Esophagus muscularis mucosa (tissue), 4 donors: Measurements from ENCODE around the gene WIPF3. TPM values are rescaled to one million over a fixed set of nuclear protein-coding genes. Genes with fewer than 3 reads are reported as not detected.
A peak's percentile ranks its signal among the peaks of the same experiment; 100 is the strongest.

Experiments used
- DNase-seq: peaks from one replicate; pipeline ENCODE4 v3.0.0-alpha.2; 2017; ENCODE audit errors: extremely low spot score
- H3K27ac ChIP-seq, 4 donors: fragments of 200-600 bp; sonication (generic); replicated peaks in 1 of 4; 1 replicate in 3 of 4; 2 replicates in 1 of 4; pipeline ENCODE4 v1.5.1; 2016 to 2019; ENCODE audit warnings: mild to moderate bottlenecking in 1 of 4
- H3K27me3 ChIP-seq, 4 donors: fragments of 200-600 bp; sonication (generic); one replicate each; pipeline versions ENCODE4 v1.5.1 to v1.6.0; 2016 to 2019
- H3K36me3 ChIP-seq, 4 donors: fragments of 200-600 bp; sonication (generic); one replicate each; pipeline ENCODE4 v1.5.1; 2016 to 2019
- H3K4me1 ChIP-seq, 4 donors: fragments of 200-600 bp; sonication (generic); one replicate each; pipeline ENCODE4 v1.5.1; 2016 to 2019
- H3K4me3 ChIP-seq, 4 donors: fragments of 200-600 bp; sonication (generic); 1 replicate in 2 of 4; 2 replicates in 2 of 4; pipeline ENCODE4 v1.5.1; 2016 to 2019; ENCODE audit warnings: mild to moderate bottlenecking in 4 of 4, moderate library complexity in 1 of 4
- H3K9me3 ChIP-seq, 4 donors: fragments of 200-600 bp; sonication (generic); 1 replicate in 3 of 4; 2 replicates in 1 of 4; pipeline ENCODE4 v1.5.1; 2016 to 2019
- EP300 ChIP-seq: sonication (generic); formaldehyde crosslinking; IDR thresholded peaks from one replicate; pipeline ENCODE4 v1.6.1; 2017; ENCODE audit warnings: antibody characterized with exemption
- POLR2A ChIP-seq: fragments of 450-650 bp; IDR thresholded peaks from one replicate; pipeline ENCODE4 v1.6.1; 2017; ENCODE audit warnings: antibody characterized with exemption, moderate library complexity, mild to moderate bottlenecking, low read depth
- POLR2AphosphoS5 ChIP-seq, 2 donors: sonication (generic); formaldehyde crosslinking; IDR thresholded peaks; one replicate each; pipeline ENCODE4 v1.6.1; 2017; ENCODE audit warnings: antibody characterized with exemption in 2 of 2
- WGBS: methylation state at CpG from one replicate; pipeline ENCODE4 v1.1.5; 2018; 5-methylcytosine and 5-hydroxymethylcytosine counted together
- intact Hi-C: fragments of 100-400 bp; cut with DNase I; formaldehyde crosslinking; loops from one replicate; pipeline ENCODE4 v1.15.1; 2023
- total RNA-seq, 4 donors: library from RNA; depleted of rRNA; stranded (reverse); fragments of >200 nt; gene quantifications; one replicate each; pipeline versions ENCODE4 v1.1.0 to v1.2.1, GENCODE V29; 2016
- TF ChIP-seq, protein P1 (sequence below), 3 experiments: fragments of 200-600 bp in 2 of 3; fragments of 450-650 bp in 1 of 3; sonication (generic) in 2 of 3; IDR thresholded peaks; one replicate each; pipeline ENCODE4 v1.5.1; 2017 to 2019; ENCODE audit warnings: antibody characterized with exemption in 3 of 3, mild to moderate bottlenecking in 2 of 3, moderate library complexity in 1 of 3

WIPF3 gene
- total RNA-seq, 4 donors from 2014 or later: 3.3 to 10.4 (median 6.2) TPM

DNA sequence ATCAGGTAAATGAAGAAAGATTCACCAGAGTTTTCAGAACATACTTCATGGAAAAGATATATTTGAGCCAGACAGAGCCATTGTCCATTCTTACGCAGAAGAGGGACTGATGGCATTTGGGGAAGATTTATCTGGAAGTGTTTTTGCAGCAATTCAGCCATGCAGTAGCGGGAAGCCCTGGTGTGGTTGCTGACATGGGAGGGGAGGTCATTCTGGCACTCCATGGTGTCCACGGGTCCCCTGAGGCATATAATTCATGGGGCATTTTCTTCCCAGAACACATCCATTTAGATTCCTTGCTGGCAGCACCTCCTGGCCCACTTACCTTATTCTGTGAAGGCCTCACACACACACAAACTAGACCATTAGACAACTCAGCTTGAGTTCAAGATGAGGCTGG is 55.6 kb downstream of the WIPF3 start:
- intact Hi-C loops: no loop called here
- Histone ChIP-seq H3K9me3 (no peaks in the 10 kb centered on the region), H3K4me1 (peaks cover 18 to 43% (median 20%) of the 10 kb centered on the region in 4 donors), H3K36me3 (no peaks in the 10 kb centered on the region), H3K27ac (no peak overlapping the region), H3K27me3 (no peaks in the 10 kb centered on the region), H3K4me3 (no peak overlapping the region)
- WGBS: 89% methylated on average over 3 of the region's 3 CpGs
- DNase-seq: no peak
- TF ChIP-seq, protein P1, sequence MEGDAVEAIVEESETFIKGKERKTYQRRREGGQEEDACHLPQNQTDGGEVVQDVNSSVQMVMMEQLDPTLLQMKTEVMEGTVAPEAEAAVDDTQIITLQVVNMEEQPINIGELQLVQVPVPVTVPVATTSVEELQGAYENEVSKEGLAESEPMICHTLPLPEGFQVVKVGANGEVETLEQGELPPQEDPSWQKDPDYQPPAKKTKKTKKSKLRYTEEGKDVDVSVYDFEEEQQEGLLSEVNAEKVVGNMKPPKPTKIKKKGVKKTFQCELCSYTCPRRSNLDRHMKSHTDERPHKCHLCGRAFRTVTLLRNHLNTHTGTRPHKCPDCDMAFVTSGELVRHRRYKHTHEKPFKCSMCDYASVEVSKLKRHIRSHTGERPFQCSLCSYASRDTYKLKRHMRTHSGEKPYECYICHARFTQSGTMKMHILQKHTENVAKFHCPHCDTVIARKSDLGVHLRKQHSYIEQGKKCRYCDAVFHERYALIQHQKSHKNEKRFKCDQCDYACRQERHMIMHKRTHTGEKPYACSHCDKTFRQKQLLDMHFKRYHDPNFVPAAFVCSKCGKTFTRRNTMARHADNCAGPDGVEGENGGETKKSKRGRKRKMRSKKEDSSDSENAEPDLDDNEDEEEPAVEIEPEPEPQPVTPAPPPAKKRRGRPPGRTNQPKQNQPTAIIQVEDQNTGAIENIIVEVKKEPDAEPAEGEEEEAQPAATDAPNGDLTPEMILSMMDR (IDR thresholded peaks at IDR 0.05): no peak

DNA sequence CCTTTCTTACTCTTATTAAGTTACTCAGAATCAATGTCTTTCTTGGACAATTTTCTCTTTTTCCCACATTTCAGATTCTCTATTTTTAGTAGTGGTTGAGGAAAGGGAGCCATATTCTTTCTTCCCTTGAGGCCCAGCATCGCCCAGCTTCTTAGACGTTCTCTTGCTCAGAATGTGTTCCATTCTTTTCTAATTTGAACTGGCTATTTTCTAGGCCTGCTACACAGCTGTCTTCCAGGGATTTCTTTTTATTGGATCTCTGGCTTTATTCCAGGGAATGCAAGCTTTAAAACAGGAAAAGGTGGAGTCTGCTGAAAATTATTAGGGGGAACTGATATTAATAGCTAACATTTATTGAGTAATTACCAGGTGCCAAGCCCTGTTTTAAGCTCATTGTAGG is 58.3 kb downstream of the WIPF3 start:
- intact Hi-C loops: no loop called here
- Histone ChIP-seq H3K9me3 (no peaks in the 10 kb centered on the region), H3K4me1 (peaks cover 18 to 27% (median 21%) of the 10 kb centered on the region in 4 donors), H3K27me3 (no peaks in the 10 kb centered on the region), H3K36me3 (no peaks in the 10 kb centered on the region), H3K4me3 (no peak overlapping the region), H3K27ac (no peak overlapping the region)
- 71% methylated on average over 2 of the region's 2 CpGs for WGBS
- DNase-seq: no peak
- TF ChIP-seq, protein P1 (IDR thresholded peaks at IDR 0.05): no peak
- no peak for TF ChIP-seq EP300
- TF ChIP-seq POLR2A: no peak
- no peak for TF ChIP-seq POLR2AphosphoS5 (IDR thresholded peaks at IDR 0.05)

DNA sequence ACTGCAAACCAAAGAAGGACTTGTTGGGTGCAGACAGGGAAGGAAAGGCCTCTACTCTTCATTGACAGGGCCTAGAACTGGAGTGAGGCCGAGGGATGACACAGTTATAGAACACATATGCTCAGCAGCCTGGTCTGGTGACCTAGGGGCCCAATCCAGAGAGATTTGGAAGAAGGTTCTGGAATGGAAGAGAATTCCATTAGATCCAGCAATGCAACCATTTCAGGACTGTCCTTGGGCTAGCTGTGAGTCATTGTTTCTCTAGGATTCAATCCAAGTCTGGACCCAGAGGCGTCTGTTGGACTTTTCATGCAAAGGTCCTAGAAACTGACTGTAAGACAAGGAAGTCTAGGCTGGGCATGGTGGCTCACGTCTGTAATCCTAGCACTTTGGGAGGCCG is 59.2 kb downstream of the WIPF3 start:
- WGBS: 64% methylated on average over 4 of the region's 4 CpGs
- H3K27ac ChIP-seq: peak overlapping the region in 1 of 4 donors; percentile 2
- no peak overlapping the region for H3K4me3 ChIP-seq
- intact Hi-C loops: no loop called here
- peaks cover 18 to 24% (median 21%) of the 10 kb centered on the region in 4 donors for H3K4me1 ChIP-seq
- no peaks in the 10 kb centered on the region for H3K27me3 ChIP-seq
- H3K36me3 ChIP-seq: no peaks in the 10 kb centered on the region
- TF ChIP-seq POLR2AphosphoS5 (IDR thresholded peaks at IDR 0.05) (no peak), EP300 (no peak), POLR2A (no peak)
- TF ChIP-seq, protein P1 (IDR thresholded peaks at IDR 0.05): no peak
- no peak for DNase-seq
- H3K9me3 ChIP-seq: no peaks in the 10 kb centered on the region

DNA sequence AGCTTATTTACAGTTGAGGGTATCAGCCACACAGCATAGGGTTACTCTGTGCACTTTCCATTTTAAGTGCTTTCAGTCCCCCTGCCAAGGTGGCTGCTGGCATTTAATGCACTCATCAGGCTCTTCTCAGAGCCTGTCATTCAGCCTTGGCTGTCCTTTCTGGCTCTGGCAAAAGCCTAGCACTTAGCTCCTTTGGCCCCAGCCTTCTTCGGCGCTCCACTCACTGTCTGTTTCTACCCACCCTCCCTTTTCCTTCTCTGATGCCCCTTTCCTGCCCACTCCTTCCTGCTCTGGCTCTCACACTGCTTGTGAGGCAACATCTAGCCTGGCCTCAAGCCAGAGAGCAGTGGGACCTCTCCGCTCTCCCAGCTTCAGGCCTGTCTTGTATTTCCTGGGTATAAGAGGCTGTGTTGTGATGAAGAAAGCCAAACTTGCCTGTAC is 60.2 kb downstream of the WIPF3 start:
- H3K4me3 ChIP-seq: no peak overlapping the region
- peaks cover 18 to 24% (median 21%) of the 10 kb centered on the region in 4 donors for H3K4me1 ChIP-seq
- H3K36me3 ChIP-seq: no peaks in the 10 kb centered on the region
- 65% methylated on average over 3 of the region's 3 CpGs for WGBS
- intact Hi-C loops: no loop called here
- no peaks in the 10 kb centered on the region for H3K27me3 ChIP-seq
- TF ChIP-seq POLR2A: no peak
- TF ChIP-seq, protein P1 (IDR thresholded peaks at IDR 0.05): no peak
- no peak for TF ChIP-seq POLR2AphosphoS5 (IDR thresholded peaks at IDR 0.05)
- no peak for TF ChIP-seq EP300
- DNase-seq: no peak
- H3K27ac ChIP-seq: no peak overlapping the region
- no peaks in the 10 kb centered on the region for H3K9me3 ChIP-seq

DNA sequence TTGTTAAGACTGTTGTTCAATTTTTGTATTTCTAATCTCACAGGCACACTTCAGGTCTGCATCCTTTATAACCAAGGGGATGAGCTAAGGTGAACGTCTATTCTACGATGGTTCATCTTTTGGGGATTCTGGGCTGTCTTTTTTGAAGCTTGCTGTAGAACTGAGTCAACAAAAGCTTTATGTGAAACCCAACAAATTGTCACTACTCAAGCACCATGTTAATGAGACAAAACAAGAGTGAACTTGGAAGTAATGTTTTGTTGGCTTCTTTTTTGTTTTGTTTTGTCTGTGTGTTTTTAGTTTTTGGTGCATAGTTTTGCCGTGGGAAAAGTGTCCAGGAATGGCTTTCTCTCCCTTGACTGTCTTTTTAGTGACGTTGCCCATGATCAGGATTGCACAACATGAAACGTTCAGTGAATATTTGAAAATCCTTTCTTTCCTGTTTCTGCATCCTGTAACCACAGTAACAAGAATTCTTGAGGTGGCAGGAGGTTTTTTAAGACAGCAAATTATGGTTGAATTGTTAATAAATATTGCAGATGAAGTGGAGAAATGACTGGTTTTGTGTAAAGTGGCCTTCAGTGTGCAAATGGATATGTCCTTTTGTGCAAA is 65.6 kb downstream of the WIPF3 start:
- Histone ChIP-seq H3K9me3 (no peaks in the 10 kb centered on the region), H3K36me3 (no peaks in the 10 kb centered on the region), H3K4me3 (no peak overlapping the region), H3K27me3 (no peaks in the 10 kb centered on the region), H3K4me1 (peaks cover 0 to 3% (median under 1%) of the 10 kb centered on the region in 4 donors), H3K27ac (no peak overlapping the region)
- 67% methylated on average over 5 of the region's 5 CpGs for WGBS
- TF ChIP-seq POLR2A: no peak
- no peak for TF ChIP-seq EP300
- TF ChIP-seq, protein P1 (IDR thresholded peaks at IDR 0.05): no peak
- no peak for TF ChIP-seq POLR2AphosphoS5 (IDR thresholded peaks at IDR 0.05)
- intact Hi-C loops: no loop called here
- DNase-seq: no peak
